ENCODE measurements around the gene NFKBIE. TPM values are rescaled to one million over a fixed set of nuclear protein-coding genes. Genes with fewer than 3 reads are reported as not detected.

Gene NFKBIE
- total RNA-seq, 1 donor from 2014 or later = 17.2 TPM

GRCh38 chr6:44255871-44256774 is 9.2 kb downstream of the NFKBIE start:
- H3K27ac ChIP-seq = peak overlapping the region; percentile 98
- no peak for DNase-seq (ENCODE audit: extremely low spot score in 2 of 2)
- TF ChIP-seq POLR2A (IDR thresholded peaks at IDR 0.05) (no peak), POLR2AphosphoS5 (IDR thresholded peaks at IDR 0.05; ENCODE audit: insufficient read depth in 1 of 2, low read depth in 1 of 2) (no peak), CTCF (IDR thresholded peaks at IDR 0.05) (no peak)
- no peaks in the 10 kb centered on the region for H3K27me3 ChIP-seq
- peaks cover 22% of the 10 kb centered on the region for H3K4me1 ChIP-seq
- H3K9me3 ChIP-seq = no peaks in the 10 kb centered on the region
- intact Hi-C loops (cut with DNase I) = no loop called here
- peaks cover 0 to 41% of the 10 kb centered on the region in 2 donors for H3K36me3 ChIP-seq
- H3K4me3 ChIP-seq = peak overlapping the region; percentile 91 to 92

GRCh38 chr6:44255105-44255808 is 10.1 kb downstream of the NFKBIE start:
- Histone ChIP-seq H3K27ac (peak overlapping the region; percentile 98), H3K27me3 (no peaks in the 10 kb centered on the region), H3K36me3 (peaks cover 4 to 49% of the 10 kb centered on the region in 2 donors), H3K4me1 (peaks cover 27% of the 10 kb centered on the region), H3K4me3 (peak overlapping the region in 1 of 2 donors; percentile 91), H3K9me3 (no peaks in the 10 kb centered on the region)
- no peak for DNase-seq (ENCODE audit: extremely low spot score in 2 of 2)
- intact Hi-C loops (cut with DNase I) = no loop called here
- TF ChIP-seq CTCF (IDR thresholded peaks at IDR 0.05) = no peak
- no peak for TF ChIP-seq POLR2A (IDR thresholded peaks at IDR 0.05)
- TF ChIP-seq POLR2AphosphoS5 (IDR thresholded peaks at IDR 0.05; ENCODE audit: insufficient read depth in 1 of 2, low read depth in 1 of 2) = no peak

GRCh38 chr6:44254191-44255104 is 10.9 kb downstream of the NFKBIE start:
- DNase-seq (ENCODE audit: extremely low spot score in 2 of 2) = no peak
- TF ChIP-seq POLR2A (IDR thresholded peaks at IDR 0.05) = no peak
- no peak for TF ChIP-seq POLR2AphosphoS5 (IDR thresholded peaks at IDR 0.05; ENCODE audit: insufficient read depth in 1 of 2, low read depth in 1 of 2)
- no peak for TF ChIP-seq CTCF (IDR thresholded peaks at IDR 0.05)
- intact Hi-C loops (cut with DNase I) = no loop called here
- H3K27me3 ChIP-seq = no peaks in the 10 kb centered on the region
- no peaks in the 10 kb centered on the region for H3K9me3 ChIP-seq
- no peak overlapping the region for H3K27ac ChIP-seq
- peaks cover 32% of the 10 kb centered on the region for H3K4me1 ChIP-seq
- no peak overlapping the region for H3K4me3 ChIP-seq
- peaks cover 4 to 58% of the 10 kb centered on the region in 2 donors for H3K36me3 ChIP-seq

GRCh38 chr6:44253307-44254101 is 11.8 kb downstream of the NFKBIE start:
- Histone ChIP-seq H3K4me1 (peaks cover 42% of the 10 kb centered on the region), H3K36me3 (peaks cover 4 to 65% of the 10 kb centered on the region in 2 donors), H3K4me3 (no peak overlapping the region), H3K27me3 (no peaks in the 10 kb centered on the region), H3K9me3 (no peaks in the 10 kb centered on the region), H3K27ac (no peak overlapping the region)
- no peak for DNase-seq (ENCODE audit: extremely low spot score in 2 of 2)
- intact Hi-C loops (cut with DNase I) = no loop called here
- TF ChIP-seq POLR2AphosphoS5 (IDR thresholded peaks at IDR 0.05; ENCODE audit: insufficient read depth in 1 of 2, low read depth in 1 of 2) = no peak
- no peak for TF ChIP-seq CTCF (IDR thresholded peaks at IDR 0.05)
